ENCODE measurements around the gene PROB1.
"Not testable (repeated sequence)": the region's sequence is repeated elsewhere in the genome, so short reads cannot be mapped to it uniquely, and the experiment has no call there.

PROB1 gene

GRCh38 chr5:139378101-139378825 is 16.6 kb downstream of the PROB1 start:
- no peak for DNase-seq

DNA sequence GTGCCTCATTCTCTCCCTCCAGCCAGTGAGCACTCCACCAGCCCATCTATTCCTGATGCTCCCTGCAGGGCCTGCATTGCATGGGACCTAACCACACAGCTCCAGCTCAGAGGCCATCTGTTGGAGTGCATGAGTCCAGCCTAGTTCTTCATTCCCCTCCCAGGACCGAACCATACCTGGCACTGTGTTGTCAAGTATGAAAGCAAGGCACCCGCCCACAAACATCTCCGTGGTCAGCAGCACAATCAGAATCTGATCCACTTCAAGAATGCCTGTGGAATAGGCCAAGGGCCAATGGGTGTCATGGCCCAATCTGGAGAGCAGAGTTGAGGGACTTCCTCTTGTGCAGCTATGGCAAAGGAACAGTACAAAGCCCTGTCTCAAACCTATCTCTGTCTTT is 17.7 kb downstream of the PROB1 start:
- no peak for DNase-seq

- DNase-seq: no peak
Observed at GRCh38 chr5:139376364-139376763, 18.5 kb downstream of the PROB1 start.

DNA sequence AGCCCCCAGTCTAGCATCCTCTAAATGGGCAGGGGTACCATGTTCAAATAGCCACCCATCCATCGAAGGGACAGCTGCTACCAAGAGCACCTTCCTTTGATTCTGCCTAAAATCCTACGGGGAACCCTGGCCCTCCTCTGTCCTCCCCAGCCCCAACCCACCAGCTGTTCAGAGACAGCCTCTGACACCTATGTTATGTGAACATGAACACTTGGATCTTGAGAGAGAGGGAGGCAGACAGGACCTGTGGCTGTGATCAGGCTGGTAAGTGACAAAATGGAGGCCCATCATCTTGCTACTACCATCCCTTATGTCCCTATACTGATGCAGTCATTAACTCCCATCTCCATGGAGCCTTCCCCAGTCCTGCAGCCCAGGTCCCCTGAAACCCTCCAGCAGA is 20.0 kb downstream of the PROB1 start:
- DNase-seq: no peak

DNA sequence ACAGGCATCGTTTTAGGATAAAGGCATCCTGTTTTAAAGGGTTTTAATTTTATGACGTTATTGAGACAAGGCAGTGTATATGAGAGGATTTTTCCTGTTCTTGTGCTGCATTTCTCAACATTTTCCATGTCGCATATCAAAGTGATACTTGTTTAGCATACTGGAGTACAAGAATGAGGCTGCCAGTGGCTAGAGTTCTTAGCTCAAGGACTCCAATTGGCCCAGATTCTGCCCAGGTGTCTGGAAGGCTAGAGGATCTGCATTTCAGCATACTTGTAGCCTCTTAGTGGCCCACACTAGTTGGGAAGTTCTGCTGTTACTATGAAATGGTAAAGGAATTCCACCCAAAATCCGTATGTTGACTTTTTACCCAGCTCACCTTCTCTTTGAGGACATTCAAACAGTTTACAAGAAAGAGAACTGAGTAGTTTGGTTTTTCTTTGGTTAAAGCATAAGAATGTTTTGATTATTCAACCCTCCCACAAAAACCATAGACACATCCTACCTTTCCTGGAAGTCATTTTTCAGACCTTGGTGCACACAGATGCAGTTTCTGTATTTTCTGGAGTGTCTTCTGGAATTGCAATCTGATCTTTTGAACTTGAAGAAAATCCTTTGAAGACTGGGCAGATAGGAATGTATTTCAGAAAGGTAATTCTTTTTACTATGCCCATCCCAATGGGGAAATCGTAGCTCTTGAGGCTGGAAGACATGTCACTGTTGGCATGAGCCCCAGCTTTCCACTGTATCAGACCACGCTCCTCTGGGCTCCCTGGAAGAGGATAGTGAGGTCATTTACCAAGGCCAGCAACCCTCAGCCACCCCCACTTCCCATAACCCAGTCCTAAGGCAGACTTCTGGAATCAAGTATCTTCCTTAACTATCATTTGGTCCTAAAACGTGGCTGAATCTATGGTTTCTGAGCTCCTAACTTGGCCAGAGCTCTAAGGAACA is 23.1 kb downstream of the PROB1 start:
- no peak for DNase-seq

DNA sequence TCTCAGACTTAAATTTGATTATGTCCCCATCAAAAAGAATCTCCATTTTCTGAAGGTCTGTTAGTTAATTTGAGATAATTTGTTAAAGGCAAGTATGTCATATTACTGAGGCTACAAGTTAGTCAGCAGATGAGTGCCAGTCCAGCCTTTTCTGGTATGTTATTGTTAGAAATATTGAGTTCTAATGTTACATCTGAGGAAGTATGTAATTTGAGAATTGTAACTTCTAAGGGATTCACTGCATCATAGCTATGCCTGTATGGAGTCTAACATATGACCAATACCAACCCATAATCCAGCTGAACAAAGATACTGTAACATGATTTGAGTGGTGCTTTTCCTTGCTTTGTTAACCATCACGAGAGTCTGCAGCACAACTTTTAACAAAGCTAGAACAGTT is 25.7 kb downstream of the PROB1 start:
- DNase-seq: no peak

DNA sequence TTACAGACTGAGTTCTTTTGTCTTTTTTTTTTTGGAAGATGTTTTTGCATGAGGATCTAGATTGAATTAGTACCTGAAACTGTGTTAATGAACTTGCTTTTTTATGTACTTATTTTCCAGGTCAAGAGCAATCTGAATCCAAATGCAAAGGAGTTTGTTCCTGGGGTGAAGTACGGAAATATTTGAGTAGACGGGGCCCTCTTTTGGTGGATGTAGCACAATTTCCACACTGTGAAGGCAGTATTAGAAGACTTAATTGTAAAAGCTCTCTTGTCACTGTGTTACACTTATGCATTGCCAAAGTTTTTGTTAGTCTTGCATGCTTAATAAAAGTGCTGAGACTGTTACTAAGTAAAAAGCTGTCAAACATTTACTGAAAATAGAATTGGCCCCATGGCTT is 26.3 kb downstream of the PROB1 start:
- no peak for DNase-seq

- no peak for DNase-seq
Observed at GRCh38 chr5:139364466-139364865, 30.4 kb downstream of the PROB1 start.

GRCh38 chr5:139363937-139364336 is 31.0 kb downstream of the PROB1 start:
- DNase-seq: no peak

- DNase-seq: no peak
Observed at GRCh38 chr5:139361835-139362429, 33.0 kb downstream of the PROB1 start.

- no peak for DNase-seq
Observed at GRCh38 chr5:139360384-139360783, 34.5 kb downstream of the PROB1 start.

GRCh38 chr5:139358064-139358463 is 36.8 kb downstream of the PROB1 start:
- no peak for DNase-seq

- not testable (repeated sequence) for DNase-seq
Observed at GRCh38 chr5:139355900-139356299, 39.0 kb downstream of the PROB1 start.

DNA sequence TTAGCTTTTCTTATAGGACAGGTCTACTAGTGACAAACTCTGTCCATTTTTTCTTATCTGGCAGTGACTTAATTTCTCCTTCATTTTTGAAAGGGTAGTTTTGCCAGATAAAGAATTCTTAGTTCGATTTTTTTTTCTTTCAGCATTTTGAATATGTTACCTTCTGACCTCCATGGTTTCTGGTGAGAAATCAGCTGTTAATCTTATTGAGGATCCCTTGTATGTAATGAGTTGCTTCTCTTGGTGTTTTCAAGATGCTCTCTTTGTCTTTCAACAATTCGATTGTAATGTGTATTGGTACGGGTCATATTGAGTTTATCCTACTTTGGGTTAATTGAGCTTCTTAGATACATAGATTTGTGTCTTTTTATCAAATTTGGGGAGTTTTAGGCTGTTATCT is 40.7 kb downstream of the PROB1 start:
- no peak for DNase-seq

DNA sequence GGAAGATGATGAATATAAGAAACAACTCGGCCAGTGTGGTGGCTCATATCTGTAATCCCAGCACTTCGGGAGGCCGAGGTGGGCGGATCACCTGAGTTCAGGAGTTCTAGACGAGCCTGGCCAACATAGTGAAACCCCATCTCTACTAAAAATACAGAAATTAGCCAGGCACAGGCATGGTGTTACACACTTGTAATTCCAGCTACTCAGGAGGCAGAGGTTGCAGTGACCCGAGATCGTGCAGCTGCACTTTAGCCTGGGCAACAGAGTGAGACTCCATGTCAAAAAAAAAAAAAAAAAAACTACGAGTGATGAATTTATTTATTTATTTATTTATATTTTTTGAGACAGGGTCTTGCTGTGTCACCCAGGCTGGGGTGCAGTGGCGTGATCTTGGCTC is 47.0 kb downstream of the PROB1 start:
- DNase-seq: not testable (repeated sequence)

GRCh38 chr5:139345442-139345841 is 49.5 kb downstream of the PROB1 start:
- not testable (repeated sequence) for DNase-seq

DNA sequence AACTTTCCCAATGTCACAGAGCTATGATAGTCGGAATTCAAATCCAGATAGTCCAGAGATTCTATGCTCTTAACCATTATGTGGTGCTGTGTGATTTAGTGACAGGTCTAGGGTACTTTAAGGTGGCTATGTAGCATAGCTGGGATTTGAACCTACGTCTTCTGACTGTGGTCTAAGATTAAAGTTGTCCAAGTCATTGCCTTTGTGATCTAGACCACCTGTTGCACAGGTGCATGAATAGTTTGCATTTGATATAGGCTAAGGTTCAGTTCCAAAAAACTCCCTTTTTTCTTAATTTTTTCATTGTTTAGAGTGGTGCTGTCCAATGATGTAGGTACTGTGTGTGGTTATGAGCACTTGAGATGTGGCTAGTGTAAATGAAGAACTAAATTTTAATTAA is 50.7 kb downstream of the PROB1 start:
- no peak for DNase-seq

DNA sequence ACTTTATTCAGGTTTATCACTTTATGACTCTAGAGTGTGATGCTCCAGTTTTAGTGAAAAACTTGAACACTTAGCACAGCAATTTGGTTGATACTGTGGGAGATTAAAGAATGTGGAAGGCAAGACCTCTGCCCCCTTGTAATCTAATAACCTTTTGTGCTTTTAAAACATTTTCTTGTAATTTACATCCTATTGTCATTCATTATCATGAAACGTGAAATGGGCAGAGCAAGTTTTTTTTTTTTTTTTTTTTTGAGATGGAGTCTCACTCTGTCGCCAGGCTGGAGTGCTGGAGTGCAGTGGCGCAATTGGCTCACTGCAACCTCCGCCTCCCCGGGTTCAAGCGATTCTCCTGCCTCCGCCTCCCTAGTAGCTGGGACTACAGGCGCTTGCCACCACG is 51.4 kb downstream of the PROB1 start:
- no peak for DNase-seq

DNA sequence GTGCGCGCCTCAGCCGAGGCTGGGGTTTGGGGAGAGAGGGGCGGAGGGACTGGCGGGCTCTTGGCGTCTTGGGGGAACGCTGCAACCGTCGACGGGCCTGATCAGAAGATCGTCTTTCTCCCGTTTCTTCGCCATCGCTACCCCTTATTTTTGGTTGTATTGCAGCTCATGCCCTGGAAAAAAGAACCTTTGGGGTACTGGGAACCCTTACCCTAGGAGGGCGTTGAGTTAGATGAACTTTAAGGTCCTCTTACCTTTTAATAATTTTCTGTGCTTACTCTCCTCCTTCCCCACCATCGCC is 52.5 kb downstream of the PROB1 start:
- no peak for DNase-seq

GRCh38 chr5:139341689-139342422 is 53.0 kb downstream of the PROB1 start, which contains the start of gene PAIP2:
Gene PAIP2, plus strand, starts transcription at chr5:139341854. Its CDS starts 21,931 bp downstream, at chr5:139363785.
- DNase-seq: peak; percentile 96

DNA sequence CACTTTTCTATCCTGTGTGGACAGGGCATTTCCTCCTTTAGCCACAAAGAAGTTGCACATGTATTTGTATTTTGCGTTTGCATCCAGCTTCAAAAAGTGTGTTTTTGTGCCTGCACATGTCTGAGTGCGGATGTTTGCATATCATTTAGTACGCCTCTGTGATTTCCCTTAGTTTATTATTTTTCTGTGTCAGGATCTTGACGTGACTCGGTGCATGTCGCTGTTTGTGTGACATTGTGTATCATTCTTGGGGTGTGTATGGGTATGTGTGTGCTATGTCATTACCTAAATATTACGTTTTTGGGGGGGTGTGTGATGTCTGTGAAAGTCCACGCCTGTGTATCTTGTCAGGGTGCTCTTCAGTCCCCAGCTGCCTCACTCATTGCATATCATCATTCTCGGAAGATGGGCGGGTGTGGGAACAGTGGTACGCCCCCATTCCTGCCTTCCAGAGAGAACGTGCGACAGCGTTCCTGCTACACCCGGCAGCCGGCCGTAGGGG is 53.7 kb downstream of the PROB1 start:
- DNase-seq: no peak
